MG63 (cell line): ENCODE data around the gene NSD2. TPM values are rescaled to one million over a fixed set of nuclear protein-coding genes. Genes with fewer than 3 reads are reported as not detected.

Source experiments
- DNase-seq: peaks from one replicate; pipeline ENCODE4 v3.0.0-alpha.2; 2020
- H3K27me3 ChIP-seq: fragments of 250-450 bp; sonication (Bioruptor Pico); 2 replicates; pipeline ENCODE4 v1.5.1; 2020; ENCODE audit warnings: mild to moderate bottlenecking, moderate library complexity
- H3K36me3 ChIP-seq: fragments of 250-450 bp; sonication (Bioruptor Pico); 2 replicates; pipeline ENCODE4 v1.5.1; 2020; ENCODE audit warnings: mild to moderate bottlenecking, moderate library complexity
- H3K4me3 ChIP-seq: fragments of 250-450 bp; sonication (Bioruptor Pico); 2 replicates; pipeline ENCODE4 v1.5.1; 2020; ENCODE audit warnings: mild to moderate bottlenecking, moderate library complexity
- H3K9me3 ChIP-seq: fragments of 250-450 bp; sonication (Bioruptor Pico); 2 replicates; pipeline ENCODE4 v1.5.1; 2020; ENCODE audit warnings: mild to moderate bottlenecking, moderate library complexity
- total RNA-seq: library from RNA; depleted of rRNA; stranded (reverse); fragments of >200 nt; shearing (Covaris generic); gene quantifications from 2 replicates; pipeline ENCODE4 v1.2.3, GENCODE V29; 2014; ENCODE audit warnings: low replicate concordance

NSD2 gene
- total RNA-seq, 1 experiment from 2014 or later = 39.9 TPM

DNA sequence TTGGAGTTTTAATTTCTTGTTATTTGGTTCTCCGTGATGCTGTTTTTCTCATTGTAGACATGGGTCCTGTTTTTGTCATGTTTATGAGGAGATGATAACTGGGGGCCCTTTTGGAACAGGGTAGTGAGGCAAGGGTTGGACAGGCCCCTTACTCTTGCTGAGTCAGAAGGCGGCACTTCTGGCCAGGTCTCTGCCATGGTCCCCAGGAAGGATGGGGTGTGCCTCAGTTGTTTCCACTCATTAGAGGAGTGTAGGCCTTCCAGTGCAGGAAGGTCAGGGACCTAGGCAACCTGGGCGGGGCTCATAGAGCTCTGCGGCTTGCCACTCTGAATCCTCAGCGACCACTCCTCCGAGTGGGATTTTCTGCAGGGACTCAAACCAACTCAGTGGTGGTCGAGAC lies 69.4 kb downstream of the NSD2 start:
- Histone ChIP-seq H3K4me3 (no peak overlapping the region), H3K9me3 (no peaks in the 10 kb centered on the region), H3K27me3 (no peaks in the 10 kb centered on the region), H3K36me3 (peaks cover 41% of the 10 kb centered on the region)
- DNase-seq = no peak

DNA sequence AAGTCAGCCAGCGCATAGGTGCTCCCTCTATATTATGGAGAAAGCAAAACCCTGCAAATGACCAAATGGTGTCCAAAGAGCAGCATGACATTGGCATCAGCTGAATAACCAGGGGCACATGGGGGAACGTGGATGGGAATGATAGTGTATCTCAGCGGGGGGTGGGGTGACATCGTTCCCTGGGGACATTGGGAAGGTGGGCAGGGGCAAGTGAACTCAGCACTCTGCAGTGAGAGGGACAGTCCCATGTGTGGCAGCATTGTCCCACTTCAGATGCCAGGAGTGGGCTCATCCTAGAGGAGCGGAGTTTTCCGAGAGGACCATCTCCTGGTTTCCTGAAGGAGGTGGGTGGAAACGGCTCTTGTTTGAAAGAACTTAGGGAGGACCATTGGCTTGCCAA lies 72.7 kb downstream of the NSD2 start:
- Histone ChIP-seq H3K9me3 (no peaks in the 10 kb centered on the region), H3K27me3 (no peaks in the 10 kb centered on the region), H3K4me3 (no peak overlapping the region), H3K36me3 (peaks cover 43% of the 10 kb centered on the region)
- no peak for DNase-seq

DNA sequence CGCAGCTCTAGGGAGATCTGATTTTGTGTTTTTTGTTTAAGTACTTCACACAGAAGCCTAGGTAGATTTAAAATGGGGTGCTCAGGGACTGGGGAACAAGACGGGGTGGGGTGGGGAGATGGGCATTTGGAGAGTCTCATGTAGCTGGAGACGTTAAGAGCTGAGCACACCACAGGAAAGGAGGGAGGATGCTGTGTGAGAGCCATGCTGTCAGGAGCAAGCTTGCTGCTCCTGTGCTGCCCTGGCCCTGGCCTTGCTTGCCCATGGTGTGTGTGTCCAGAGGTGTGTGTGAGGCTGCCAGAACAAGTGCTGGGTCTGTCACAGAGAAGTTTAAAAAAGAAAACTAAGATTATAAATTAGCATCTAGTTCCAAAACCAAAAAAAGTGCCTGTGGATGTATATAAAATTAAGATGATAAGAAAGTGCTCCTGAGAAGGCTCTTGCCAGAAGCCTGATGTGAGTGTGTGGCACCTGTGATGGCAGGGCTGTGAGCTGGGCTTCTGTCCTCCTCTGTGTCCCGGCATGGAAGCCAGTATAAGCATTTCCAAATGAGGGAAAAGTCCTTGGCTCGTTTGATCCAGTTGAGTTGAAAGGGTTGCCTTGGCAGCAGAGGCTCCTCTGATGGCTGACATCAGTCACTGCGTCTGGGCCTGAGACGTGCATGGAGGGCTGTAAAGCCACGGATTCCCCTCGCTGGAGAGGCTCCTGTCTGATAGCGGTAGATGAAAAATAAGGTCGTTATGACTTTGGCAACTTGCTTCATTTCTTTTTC lies 74.1 kb downstream of the NSD2 start:
- DNase-seq = no peak
- no peaks in the 10 kb centered on the region for H3K27me3 ChIP-seq
- no peaks in the 10 kb centered on the region for H3K9me3 ChIP-seq
- H3K4me3 ChIP-seq = no peak overlapping the region
- peaks cover 32% of the 10 kb centered on the region for H3K36me3 ChIP-seq

DNA sequence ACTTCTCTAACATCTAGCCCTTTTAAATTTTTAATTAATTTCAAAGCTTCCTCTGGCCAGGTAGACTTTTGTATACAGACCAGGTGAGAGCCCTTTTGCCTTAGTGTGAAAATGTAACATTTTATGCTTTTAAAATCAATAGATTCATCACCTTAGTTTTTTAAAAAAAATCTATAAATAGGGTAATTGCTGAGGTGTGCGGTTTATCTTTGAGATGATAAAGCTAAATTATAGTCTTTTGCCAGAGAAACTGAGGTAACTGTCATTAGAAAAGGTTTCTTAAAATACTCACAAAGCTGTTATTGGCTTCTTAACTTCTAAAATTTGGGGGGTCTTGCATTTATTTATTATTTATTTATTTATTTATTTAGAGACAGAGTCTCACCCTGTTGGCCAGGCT lies 74.7 kb downstream of the NSD2 start:
- H3K9me3 ChIP-seq = no peaks in the 10 kb centered on the region
- peaks cover 28% of the 10 kb centered on the region for H3K36me3 ChIP-seq
- H3K4me3 ChIP-seq = no peak overlapping the region
- no peak for DNase-seq
- no peaks in the 10 kb centered on the region for H3K27me3 ChIP-seq

DNA sequence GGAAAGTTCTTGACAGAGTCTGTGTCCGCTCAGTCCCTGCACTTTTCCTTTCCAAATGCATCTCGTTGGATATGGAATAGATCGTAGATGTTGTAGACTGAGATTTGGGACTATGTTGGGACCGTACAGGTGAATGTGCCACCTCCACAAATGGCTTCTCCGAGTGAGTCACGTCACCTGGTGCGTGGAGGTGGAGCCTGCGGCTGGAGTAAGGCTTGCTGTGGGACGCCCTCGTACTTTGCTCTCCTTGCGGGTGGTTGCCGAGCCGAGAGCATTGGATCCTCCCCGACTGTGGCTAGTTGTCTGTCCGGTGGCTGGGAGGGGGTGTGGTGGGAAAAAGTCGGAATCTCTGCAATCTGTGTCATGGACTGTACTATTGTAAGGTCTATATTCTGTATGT lies 77.0 kb downstream of the NSD2 start:
- DNase-seq = no peak
- H3K27me3 ChIP-seq = no peaks in the 10 kb centered on the region
- H3K9me3 ChIP-seq = no peaks in the 10 kb centered on the region
- H3K36me3 ChIP-seq = peaks cover 9% of the 10 kb centered on the region
- no peak overlapping the region for H3K4me3 ChIP-seq

DNA sequence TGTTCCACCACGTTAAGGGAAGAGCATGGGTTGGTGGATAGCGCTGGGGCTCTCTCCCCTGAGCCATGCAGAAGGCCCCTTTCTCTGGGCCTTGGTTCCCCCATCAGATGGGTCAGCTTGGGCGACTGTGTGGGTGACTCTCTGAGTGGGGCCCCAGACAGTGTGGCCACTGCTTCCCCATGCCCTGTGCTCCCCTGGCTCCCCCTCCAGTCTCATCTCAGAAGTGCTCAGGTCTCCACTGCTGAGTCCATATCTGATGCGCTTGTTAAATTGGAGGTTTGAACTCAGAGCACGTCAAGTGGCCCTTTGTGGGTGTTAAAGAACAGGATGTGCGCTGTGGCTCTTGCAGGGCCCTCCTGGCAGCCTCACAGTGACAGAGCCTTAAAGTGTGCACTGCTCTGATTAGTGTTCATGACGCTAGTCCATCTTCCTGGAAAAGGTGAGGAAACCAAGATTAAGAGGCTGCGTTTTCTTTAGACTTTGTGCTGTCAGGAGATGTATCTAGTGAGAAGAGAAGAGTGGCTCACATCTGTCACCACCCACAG lies 77.8 kb downstream of the NSD2 start:
- Histone ChIP-seq H3K36me3 (peaks cover 8% of the 10 kb centered on the region), H3K27me3 (no peaks in the 10 kb centered on the region), H3K9me3 (no peaks in the 10 kb centered on the region), H3K4me3 (no peak overlapping the region)
- DNase-seq = no peak

DNA sequence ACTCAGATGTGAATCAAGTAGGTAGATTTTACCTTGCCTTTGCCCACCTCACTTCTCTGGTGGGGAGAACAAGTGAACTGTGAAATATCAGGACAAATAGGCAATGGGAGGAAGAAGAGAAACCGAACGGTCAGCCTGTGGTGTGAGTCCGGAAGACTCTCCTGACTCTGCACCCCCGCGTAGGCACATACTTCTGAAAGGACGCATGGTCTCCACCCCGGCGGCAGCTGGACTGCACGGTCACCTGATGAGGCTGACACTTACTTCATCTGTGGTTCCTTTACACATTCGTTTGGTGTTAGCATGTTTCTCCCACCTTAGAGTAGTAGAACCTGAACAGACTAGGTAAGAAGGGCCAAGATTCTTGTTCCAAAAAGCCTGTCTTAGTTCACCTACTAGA lies 79.2 kb downstream of the NSD2 start:
- DNase-seq = no peak
- peaks cover 9% of the 10 kb centered on the region for H3K36me3 ChIP-seq
- H3K4me3 ChIP-seq = no peak overlapping the region
- no peaks in the 10 kb centered on the region for H3K9me3 ChIP-seq
- H3K27me3 ChIP-seq = no peaks in the 10 kb centered on the region

DNA sequence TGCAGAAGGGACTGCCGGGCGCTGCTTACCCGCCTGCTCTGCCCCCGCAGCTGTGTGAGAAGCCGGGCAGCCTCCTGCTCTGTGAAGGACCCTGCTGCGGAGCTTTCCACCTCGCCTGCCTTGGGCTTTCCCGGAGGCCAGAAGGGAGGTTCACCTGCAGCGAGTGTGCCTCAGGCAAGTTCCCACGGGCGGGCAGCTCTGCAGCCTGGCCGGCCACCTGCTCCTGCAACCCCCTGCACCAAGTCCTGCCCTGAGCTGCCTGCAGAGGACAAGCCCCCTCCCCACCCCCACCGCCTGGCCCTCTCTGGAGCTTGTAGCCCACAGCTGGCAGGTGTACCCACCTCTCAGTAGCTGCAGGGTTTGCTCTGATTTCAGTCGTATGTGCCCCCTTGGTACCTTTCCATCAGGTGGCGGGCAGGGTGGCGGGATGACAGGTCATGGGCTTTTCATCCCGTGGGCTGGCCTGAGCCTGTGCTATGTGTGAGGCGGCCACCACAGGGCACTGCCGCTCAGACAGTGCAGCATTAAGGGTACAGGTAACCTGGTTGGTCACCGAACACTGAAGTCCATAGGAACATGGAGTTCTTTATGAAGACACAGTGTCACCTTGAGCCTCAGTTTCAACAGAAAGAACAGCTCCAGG lies 81.0 kb downstream of the NSD2 start:
- H3K9me3 ChIP-seq = no peaks in the 10 kb centered on the region
- no peak overlapping the region for H3K4me3 ChIP-seq
- DNase-seq = no peak
- H3K36me3 ChIP-seq = peaks cover 7% of the 10 kb centered on the region
- no peaks in the 10 kb centered on the region for H3K27me3 ChIP-seq

DNA sequence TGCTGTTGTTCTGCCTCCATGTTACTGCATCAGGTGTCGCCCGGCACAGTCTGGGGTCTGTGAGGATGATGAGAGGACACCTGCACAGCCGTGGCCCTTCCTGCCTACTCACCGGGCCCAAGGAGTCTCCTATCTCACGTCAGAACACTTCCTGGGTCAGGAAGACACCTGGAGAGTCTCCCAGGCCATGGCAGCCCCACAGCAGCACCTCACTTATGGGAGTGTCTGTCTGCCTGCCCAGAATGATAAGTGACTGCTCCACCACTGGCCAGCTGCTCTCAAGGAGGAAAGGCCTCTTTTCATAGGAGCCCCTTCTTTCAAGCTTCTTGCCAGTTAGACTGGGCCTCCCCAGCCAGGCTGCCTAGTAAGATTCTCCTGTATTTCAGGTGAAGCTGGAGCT lies 81.5 kb downstream of the NSD2 start:
- no peak for DNase-seq
- H3K4me3 ChIP-seq = no peak overlapping the region
- H3K9me3 ChIP-seq = no peaks in the 10 kb centered on the region
- no peaks in the 10 kb centered on the region for H3K27me3 ChIP-seq
- H3K36me3 ChIP-seq = peaks cover 10% of the 10 kb centered on the region

DNA sequence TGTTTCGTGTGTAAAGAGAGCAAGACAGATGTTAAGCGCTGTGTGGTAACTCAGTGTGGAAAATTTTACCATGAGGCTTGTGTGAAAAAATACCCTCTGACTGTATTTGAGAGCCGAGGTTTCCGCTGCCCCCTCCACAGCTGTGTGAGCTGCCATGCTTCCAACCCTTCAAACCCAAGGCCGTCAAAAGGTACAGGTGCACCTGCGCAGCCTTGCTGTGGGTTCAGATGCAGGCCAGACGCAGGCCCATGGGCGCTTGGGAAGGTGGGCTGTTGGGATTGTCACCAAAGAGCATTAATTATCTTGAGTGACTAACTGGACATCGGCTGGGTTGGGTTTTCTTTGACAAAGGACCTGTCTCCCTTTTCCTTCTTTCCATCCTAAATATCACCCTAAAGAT lies 82.1 kb downstream of the NSD2 start:
- Histone ChIP-seq H3K4me3 (no peak overlapping the region), H3K9me3 (no peaks in the 10 kb centered on the region), H3K36me3 (peaks cover 11% of the 10 kb centered on the region), H3K27me3 (no peaks in the 10 kb centered on the region)
- DNase-seq = no peak

DNA sequence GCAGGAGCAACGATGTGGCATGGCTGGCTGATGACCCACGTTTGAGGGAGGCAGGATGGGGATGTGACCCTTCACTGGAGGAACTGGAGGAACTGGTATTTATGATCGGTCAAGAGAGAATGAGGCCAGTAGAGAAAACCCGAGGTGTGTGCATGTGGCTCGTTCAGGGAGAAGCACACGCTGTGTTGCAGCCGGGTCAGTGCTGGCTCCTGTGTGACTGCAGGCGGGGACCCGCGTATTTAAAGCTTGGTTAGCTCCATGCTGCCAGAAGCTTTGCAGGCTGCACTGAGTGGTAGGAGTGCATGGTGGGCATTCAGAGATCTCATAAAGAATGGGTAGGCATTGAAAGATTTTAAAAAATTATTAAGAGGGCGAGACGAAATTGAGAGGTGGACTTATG lies 85.4 kb downstream of the NSD2 start:
- H3K27me3 ChIP-seq = no peaks in the 10 kb centered on the region
- H3K36me3 ChIP-seq = peaks cover 32% of the 10 kb centered on the region
- no peak for DNase-seq

DNA sequence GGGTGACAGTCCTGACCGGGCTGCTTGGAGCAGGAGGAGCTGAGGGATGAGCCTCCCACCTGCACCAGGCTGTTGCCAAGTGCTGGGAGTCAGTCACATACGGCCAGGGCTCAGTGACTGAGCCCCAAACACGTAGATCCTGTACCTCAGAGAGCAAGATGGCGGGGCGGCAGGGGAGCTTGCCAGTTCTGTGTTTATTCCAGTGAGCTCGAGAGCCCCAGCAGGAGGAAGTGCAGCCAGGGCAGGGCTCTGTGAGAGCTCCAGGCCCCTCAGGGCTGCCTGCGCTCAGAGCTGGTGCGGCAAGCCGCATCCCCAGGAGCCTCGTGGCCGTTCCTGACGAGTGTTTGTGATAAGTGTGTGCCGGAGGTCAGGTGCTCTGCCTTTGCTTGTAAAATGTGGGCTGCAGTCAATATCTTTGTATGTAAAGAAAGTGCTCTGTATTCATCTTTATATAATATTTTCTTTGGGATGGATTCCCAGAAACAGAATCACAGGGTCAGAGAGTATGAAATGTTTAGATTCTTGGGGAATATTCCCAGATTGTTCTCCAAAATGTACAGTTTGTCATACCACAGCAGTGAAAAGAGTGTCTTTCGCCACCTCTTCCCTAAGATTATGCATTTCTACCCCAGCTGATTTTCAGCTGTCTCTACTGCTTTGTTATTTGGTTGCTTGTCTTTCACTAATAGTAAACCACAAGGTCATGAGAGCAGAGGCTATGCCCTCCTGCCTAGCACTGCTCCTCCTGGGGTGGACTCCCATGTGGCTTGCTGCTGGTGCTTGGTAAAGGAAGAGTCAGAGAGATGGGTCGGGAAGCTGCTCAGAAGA lies 87.3 kb downstream of the NSD2 start:
- peaks cover 40% of the 10 kb centered on the region for H3K36me3 ChIP-seq
- no peak for DNase-seq
- H3K4me3 ChIP-seq = no peak overlapping the region
- H3K9me3 ChIP-seq = no peaks in the 10 kb centered on the region
- H3K27me3 ChIP-seq = no peaks in the 10 kb centered on the region

More for the DNA sequence above, 85.4 kb downstream of the NSD2 start:
- Histone ChIP-seq H3K9me3 (no peaks in the 10 kb centered on the region), H3K4me3 (no peak overlapping the region)

DNA sequence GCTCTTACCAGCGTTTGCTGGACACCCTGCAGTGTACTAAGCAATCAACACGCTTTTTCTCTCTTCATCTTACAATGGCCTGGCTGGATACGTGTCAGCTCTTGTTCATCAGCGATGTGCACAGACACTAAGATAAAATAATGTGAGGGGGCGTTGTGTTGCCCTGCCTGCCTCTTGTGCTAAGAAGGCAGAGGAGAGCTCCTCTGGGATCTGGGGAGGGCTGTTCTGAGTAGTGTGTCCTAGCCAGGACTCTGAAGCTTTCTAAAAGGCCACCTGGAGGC lies 87.9 kb downstream of the NSD2 start:
- no peaks in the 10 kb centered on the region for H3K27me3 ChIP-seq

DNA sequence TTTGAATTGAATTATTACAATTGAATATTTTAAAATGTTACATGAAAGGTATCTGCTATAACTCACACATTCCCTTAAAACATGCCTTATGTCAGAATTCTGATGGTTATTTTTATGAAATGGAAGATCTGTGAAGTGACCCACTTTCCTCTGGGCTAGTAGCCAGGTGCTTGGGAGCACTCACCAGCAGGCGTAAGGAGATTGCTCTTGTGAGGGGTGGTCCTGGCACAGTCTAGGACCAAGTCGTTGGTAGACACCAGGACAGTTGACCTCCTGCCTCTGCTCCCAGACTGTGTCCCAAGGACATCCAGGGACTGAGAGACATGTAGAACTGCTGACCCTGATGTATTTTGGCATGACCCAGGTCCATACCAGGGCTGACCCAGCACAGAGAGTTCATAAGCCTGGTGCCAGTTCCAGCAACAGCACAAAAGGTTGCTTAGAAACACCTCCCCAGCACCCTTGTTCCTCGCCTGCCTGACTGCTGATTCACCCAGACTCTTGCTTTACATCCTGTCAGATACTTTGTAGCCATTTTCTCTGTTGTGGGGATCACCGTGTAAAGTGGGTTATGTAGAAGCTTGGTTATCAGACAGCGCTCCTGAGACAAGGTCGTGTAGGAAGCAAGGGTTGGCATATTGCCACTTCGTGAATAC lies 89.1 kb downstream of the NSD2 start:
- DNase-seq = no peak
- no peak overlapping the region for H3K4me3 ChIP-seq
- peaks cover 49% of the 10 kb centered on the region for H3K36me3 ChIP-seq
- H3K27me3 ChIP-seq = no peaks in the 10 kb centered on the region
- H3K9me3 ChIP-seq = no peaks in the 10 kb centered on the region

More for the DNA sequence above, 87.9 kb downstream of the NSD2 start:
- Histone ChIP-seq H3K9me3 (no peaks in the 10 kb centered on the region), H3K4me3 (no peak overlapping the region), H3K36me3 (peaks cover 44% of the 10 kb centered on the region)
- no peak for DNase-seq

DNA sequence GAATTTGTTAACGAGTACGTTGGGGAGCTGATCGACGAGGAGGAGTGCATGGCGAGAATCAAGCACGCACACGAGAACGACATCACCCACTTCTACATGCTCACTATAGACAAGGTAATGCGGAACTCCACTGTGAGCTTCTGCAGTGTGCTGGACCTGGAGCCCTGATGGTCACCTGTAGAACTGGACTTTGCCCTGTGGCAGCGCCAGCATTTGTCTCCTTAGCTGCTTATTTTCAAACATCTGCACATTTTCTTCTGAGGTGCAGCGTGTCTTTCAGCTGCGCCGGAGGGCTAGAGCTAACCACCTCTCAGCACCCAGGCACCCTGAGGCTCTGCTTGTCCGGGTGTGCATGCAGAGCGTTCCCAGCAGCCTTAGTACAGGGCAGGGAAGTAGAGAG lies 89.8 kb downstream of the NSD2 start:
- peaks cover 48% of the 10 kb centered on the region for H3K36me3 ChIP-seq
- DNase-seq = no peak
- no peak overlapping the region for H3K4me3 ChIP-seq
- no peaks in the 10 kb centered on the region for H3K9me3 ChIP-seq
- no peaks in the 10 kb centered on the region for H3K27me3 ChIP-seq

DNA sequence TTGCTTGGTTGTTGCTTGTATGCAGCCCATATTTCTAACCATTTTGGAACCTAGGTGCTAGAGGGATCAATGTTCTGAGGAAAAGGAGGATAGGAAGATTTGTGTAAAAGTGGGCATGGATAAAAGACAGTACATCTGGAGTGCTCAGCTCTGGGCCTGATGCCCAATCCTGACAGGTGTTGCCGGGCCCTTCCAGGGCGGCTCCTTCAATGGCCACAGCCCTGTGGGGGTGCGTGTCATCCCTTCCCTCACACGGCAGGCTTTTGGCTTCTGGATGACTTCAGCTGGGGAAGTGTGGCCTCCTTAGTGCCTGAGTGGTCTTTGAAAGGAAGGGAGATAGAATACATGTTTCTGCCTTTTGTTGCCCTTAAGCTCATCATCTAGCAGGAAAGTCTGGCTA lies 90.4 kb downstream of the NSD2 start:
- Histone ChIP-seq H3K36me3 (peaks cover 48% of the 10 kb centered on the region), H3K9me3 (no peaks in the 10 kb centered on the region), H3K4me3 (no peak overlapping the region), H3K27me3 (no peaks in the 10 kb centered on the region)
- no peak for DNase-seq

DNA sequence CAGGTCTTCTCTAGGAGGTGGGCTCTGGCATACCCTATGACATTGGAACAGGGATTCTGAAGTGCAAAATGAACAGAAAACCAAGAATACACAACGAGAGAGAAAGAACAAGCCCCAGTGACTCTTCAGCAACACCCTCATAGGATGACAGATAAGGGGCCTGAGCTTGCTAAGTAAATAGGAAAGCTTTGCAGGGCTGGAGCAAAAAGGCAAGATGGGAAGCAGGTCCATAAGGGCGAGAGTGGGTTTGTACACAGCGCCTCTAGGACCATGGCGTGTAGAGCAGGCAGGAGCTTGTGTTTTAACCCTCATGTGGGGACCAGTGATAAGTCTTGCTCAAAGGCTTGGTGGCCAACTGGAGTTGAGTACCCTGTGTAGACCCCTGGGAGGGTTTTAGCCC lies 91.8 kb downstream of the NSD2 start:
- Histone ChIP-seq H3K27me3 (no peaks in the 10 kb centered on the region), H3K36me3 (peaks cover 44% of the 10 kb centered on the region), H3K9me3 (no peaks in the 10 kb centered on the region), H3K4me3 (no peak overlapping the region)
- DNase-seq = no peak
